Glutamatergic neuron (in vitro differentiated cells): ENCODE data around the gene CREBBP. TPM values are rescaled to one million over a fixed set of nuclear protein-coding genes. Genes with fewer than 3 reads are reported as not detected.
A peak's percentile ranks its signal among the peaks of the same experiment; 100 is the strongest.

ENCODE experiments used
- DNase-seq: peaks from one replicate; pipeline ENCODE4 v3.0.0; 2022
- H3K27ac Mint-ChIP-seq: one replicate; pipeline ENCODE4 v1.8.0; 2020; ENCODE audit warnings: mild to moderate bottlenecking, mixed read lengths, inconsistent platforms; ENCODE audit not compliant: unreplicated experiment
- H3K27me3 Mint-ChIP-seq: one replicate; pipeline ENCODE4 v1.8.0; 2020; ENCODE audit warnings: mild to moderate bottlenecking, moderate library complexity, mixed read lengths, inconsistent platforms; ENCODE audit not compliant: unreplicated experiment
- H3K36me3 Mint-ChIP-seq: one replicate; pipeline ENCODE4 v1.8.0; 2020; ENCODE audit warnings: mild to moderate bottlenecking, mixed read lengths, inconsistent platforms; ENCODE audit not compliant: unreplicated experiment
- H3K4me1 Mint-ChIP-seq: one replicate; pipeline ENCODE4 v1.8.0; 2020; ENCODE audit warnings: mild to moderate bottlenecking, low read depth, mixed read lengths, inconsistent platforms; ENCODE audit not compliant: unreplicated experiment
- H3K4me3 Mint-ChIP-seq: one replicate; pipeline ENCODE4 v1.8.0; 2020; ENCODE audit warnings: mild to moderate bottlenecking, mixed read lengths, inconsistent platforms; ENCODE audit not compliant: unreplicated experiment
- H3K9me3 Mint-ChIP-seq: one replicate; pipeline ENCODE4 v1.8.0; 2020; ENCODE audit warnings: mild to moderate bottlenecking, moderate library complexity, mixed read lengths, inconsistent platforms; ENCODE audit not compliant: unreplicated experiment
- total RNA-seq: library from RNA; stranded (reverse); fragmentation: NEBNext Ultra II Directional; extraction: Animal tissue kit (Norgen Biotek cat#: 25700); gene quantifications from one replicate; pipeline ENCODE4 v1.2.1, GENCODE V29; 2021; ENCODE audit not compliant: unreplicated experiment
- TF ChIP-seq, protein P1 (sequence below): fragments of 200-600 bp; sonication (generic); IDR thresholded peaks from one replicate; pipeline ENCODE4 v1.5.0; 2021; ENCODE audit not compliant: partially characterized antibody, unreplicated experiment

Gene CREBBP
- total RNA-seq, 1 donor from 2014 or later = 96.9 TPM

- Mint-ChIP-seq H3K4me1 (peaks cover 34% of the 10 kb centered on the region), H3K27ac (peak overlapping the region; percentile 36)
- TF ChIP-seq, protein P1, sequence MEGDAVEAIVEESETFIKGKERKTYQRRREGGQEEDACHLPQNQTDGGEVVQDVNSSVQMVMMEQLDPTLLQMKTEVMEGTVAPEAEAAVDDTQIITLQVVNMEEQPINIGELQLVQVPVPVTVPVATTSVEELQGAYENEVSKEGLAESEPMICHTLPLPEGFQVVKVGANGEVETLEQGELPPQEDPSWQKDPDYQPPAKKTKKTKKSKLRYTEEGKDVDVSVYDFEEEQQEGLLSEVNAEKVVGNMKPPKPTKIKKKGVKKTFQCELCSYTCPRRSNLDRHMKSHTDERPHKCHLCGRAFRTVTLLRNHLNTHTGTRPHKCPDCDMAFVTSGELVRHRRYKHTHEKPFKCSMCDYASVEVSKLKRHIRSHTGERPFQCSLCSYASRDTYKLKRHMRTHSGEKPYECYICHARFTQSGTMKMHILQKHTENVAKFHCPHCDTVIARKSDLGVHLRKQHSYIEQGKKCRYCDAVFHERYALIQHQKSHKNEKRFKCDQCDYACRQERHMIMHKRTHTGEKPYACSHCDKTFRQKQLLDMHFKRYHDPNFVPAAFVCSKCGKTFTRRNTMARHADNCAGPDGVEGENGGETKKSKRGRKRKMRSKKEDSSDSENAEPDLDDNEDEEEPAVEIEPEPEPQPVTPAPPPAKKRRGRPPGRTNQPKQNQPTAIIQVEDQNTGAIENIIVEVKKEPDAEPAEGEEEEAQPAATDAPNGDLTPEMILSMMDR = no peak
These were observed 30.0 kb downstream of the CREBBP start for GRCh38 chr16:3850544-3850899.

DNA sequence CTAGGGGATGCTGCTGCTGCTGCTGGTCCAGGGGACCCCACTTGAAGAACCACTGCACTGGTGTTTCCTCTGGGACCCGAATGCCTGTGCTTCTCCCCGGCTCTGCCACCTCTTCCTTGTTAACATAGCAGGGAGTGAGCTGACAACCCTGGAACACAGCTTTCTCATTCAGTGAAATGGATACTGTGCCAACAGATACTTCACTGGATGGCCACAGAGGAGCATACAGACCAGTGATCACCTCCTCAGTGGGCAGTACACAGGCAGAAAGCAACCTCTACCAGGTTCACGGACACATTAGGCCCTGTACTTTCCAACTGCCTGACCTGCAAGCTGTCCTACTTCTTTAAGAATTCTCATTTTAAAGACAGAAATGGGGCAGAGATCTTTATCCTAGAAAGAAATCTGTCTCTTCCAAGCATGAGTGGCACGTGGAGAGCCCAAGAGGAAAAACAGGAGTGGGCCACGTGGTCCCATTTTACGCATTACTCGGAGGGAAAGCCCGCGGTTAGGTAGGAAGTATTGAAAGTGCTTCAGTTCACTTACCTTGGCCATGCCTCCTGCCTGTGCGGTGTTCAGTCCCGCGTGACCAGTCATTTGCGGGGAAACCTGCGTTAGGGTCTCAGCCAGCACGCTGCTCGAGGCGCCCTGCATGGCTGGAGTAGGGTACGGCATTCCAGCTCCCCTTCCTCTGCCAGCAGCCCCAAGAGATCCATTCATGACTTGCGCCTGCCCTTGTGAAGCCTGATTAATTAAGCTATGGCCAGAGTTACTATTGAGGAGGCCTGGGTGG, 30.6 kb downstream of the CREBBP start:
- Mint-ChIP-seq H3K4me3 (no peak overlapping the region), H3K27ac (peak overlapping the region; percentile 36), H3K36me3 (no peaks in the 10 kb centered on the region), H3K4me1 (peaks cover 34% of the 10 kb centered on the region), H3K9me3 (peaks cover 7% of the 10 kb centered on the region), H3K27me3 (no peaks in the 10 kb centered on the region)
- no peak for DNase-seq
- TF ChIP-seq, protein P1 = no peak

More at GRCh38 chr16:3850544-3850899, 30.0 kb downstream of the CREBBP start:
- H3K9me3 Mint-ChIP-seq = peaks cover 7% of the 10 kb centered on the region
- DNase-seq = no peak
- H3K27me3 Mint-ChIP-seq = no peaks in the 10 kb centered on the region
- H3K36me3 Mint-ChIP-seq = no peaks in the 10 kb centered on the region
- H3K4me3 Mint-ChIP-seq = no peak overlapping the region

DNA sequence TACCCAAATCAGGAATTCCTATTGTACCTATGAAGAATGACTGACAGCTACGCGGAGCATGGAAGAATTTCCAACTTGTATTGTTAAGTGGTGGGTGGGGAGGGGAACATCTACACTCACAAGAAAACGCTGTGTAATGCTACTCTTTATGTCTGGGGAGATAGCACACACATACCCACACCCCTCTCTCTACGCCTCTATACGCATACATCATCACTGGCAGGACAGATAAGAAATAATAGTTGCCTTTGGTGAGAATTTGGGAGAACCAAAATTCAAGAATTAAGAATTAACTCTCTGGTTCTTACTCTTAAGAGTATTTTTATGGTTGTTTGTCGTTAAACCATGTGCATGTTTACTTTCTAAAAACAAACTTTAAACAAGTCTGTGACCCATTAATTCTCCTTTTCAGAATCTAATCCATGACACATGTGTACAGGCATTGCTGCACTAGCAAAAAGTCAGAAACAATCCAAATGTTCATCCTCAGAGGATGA, 33.9 kb downstream of the CREBBP start:
- TF ChIP-seq, protein P1 = no peak
- Mint-ChIP-seq H3K27me3 (no peaks in the 10 kb centered on the region), H3K9me3 (peaks cover 7% of the 10 kb centered on the region), H3K27ac (no peak overlapping the region), H3K4me1 (peaks cover 36% of the 10 kb centered on the region), H3K4me3 (no peak overlapping the region), H3K36me3 (no peaks in the 10 kb centered on the region)
- no peak for DNase-seq

- TF ChIP-seq, protein P1 = no peak
- H3K27ac Mint-ChIP-seq = no peak overlapping the region
- no peaks in the 10 kb centered on the region for H3K36me3 Mint-ChIP-seq
- H3K4me1 Mint-ChIP-seq = peaks cover 37% of the 10 kb centered on the region
- H3K9me3 Mint-ChIP-seq = peaks cover 7% of the 10 kb centered on the region
- H3K27me3 Mint-ChIP-seq = no peaks in the 10 kb centered on the region
- no peak overlapping the region for H3K4me3 Mint-ChIP-seq
- DNase-seq = no peak
These were observed 34.4 kb downstream of the CREBBP start for GRCh38 chr16:3846087-3846486.

DNA sequence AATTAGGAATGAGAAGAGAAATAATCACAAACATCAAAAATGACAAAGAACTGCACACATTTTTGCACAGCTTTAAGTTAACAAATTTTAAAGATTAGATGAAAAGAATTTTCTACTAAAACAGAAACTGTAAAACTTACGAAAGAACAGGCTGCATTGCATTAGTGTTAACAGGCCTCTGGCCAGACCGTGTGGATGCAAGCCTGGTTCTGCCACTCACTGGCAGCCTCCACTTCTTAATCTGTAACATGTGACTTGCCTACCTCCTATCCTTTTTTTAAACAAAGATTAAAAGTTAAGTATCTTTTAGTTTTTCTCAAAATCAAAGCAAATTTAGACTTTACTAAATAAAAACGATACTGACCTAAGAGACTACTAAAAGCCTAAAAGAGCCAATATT, 37.5 kb downstream of the CREBBP start:
- H3K27me3 Mint-ChIP-seq = no peaks in the 10 kb centered on the region
- H3K9me3 Mint-ChIP-seq = peaks cover 3% of the 10 kb centered on the region
- no peak overlapping the region for H3K27ac Mint-ChIP-seq
- H3K4me3 Mint-ChIP-seq = no peak overlapping the region
- TF ChIP-seq, protein P1 = no peak
- no peaks in the 10 kb centered on the region for H3K36me3 Mint-ChIP-seq
- peaks cover 34% of the 10 kb centered on the region for H3K4me1 Mint-ChIP-seq
- DNase-seq = no peak
